OCI-LY1 (cell line): ENCODE data around the gene NREP.

Source experiments
- EZH2 ChIP-seq: fragments of 200-600 bp; sonication (generic), shearing (Covaris generic); IDR thresholded peaks from 2 replicates; pipeline ENCODE4 v1.8.0; 2017; ENCODE audit warnings: borderline replicate concordance, mixed run types, mild to moderate bottlenecking, antibody characterized with exemption, low read length, moderate library complexity, mixed read lengths
- TF ChIP-seq, protein P1 (sequence below): fragments of 200-600 bp; sonication (generic), shearing (Covaris generic); IDR thresholded peaks from 2 replicates; pipeline ENCODE4 v1.5.1; 2017; ENCODE audit warnings: mild to moderate bottlenecking, antibody characterized with exemption, low read length, moderate library complexity, mixed read lengths

DNA sequence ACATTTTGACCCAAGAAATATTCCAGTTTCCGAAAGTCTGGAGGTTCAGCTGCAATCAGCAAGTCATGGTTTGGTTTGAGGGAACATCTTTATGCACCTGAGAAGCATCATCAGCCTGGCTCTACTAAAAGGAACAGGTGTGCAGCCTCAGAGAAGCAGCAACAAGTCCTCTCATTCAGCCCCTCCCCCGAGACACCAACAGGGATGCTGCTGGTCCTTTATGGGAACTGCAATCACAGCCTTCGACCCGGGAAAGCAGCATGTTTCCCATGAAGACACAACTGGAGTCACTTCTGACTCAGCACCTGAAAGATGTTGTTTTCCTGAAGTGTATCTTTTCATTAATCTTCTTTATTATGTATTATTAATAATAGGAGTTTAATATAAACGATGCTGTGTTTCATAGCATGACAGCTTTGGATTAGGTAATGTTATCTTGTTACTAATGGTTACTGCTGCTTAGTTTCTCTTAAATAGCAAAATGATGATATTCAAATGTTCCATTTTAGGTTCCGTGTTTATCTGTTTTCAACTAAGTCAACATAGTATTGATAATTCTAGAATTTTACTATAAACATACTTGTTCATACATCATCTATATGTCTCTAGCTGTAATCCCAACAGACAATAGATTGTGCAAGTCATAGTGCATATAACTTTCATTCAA is 15.6 kb upstream of the NREP start:
- TF ChIP-seq, protein P1, sequence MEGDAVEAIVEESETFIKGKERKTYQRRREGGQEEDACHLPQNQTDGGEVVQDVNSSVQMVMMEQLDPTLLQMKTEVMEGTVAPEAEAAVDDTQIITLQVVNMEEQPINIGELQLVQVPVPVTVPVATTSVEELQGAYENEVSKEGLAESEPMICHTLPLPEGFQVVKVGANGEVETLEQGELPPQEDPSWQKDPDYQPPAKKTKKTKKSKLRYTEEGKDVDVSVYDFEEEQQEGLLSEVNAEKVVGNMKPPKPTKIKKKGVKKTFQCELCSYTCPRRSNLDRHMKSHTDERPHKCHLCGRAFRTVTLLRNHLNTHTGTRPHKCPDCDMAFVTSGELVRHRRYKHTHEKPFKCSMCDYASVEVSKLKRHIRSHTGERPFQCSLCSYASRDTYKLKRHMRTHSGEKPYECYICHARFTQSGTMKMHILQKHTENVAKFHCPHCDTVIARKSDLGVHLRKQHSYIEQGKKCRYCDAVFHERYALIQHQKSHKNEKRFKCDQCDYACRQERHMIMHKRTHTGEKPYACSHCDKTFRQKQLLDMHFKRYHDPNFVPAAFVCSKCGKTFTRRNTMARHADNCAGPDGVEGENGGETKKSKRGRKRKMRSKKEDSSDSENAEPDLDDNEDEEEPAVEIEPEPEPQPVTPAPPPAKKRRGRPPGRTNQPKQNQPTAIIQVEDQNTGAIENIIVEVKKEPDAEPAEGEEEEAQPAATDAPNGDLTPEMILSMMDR: no peak
- no peak for TF ChIP-seq EZH2
